Measurements from ENCODE around the gene ADGRG2.
"Not testable (repeated sequence)": the region's sequence is repeated elsewhere in the genome, so short reads cannot be mapped to it uniquely, and the experiment has no call there.

Gene ADGRG2

DNA sequence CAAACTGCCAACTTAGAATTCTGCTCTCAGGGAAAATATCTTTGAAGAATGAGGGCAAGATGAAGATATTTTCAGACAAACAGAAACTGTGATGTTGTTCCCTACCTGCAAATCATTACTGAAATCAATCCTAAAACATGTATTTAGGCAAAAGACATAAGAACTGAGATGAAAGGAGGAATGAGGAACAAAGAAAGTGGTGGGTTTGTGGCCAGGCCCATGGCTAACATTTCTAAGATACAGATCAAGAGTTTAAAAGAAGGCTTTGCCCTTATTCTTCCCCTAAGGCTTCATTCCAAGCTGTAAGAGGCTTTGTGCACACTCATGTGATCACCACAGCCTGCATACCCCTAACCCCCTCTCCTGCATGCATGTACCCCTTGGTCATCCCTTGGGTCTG lies 46.5 kb downstream of the ADGRG2 start:
- DNase-seq (ENCODE audit: low read depth): no peak

DNA sequence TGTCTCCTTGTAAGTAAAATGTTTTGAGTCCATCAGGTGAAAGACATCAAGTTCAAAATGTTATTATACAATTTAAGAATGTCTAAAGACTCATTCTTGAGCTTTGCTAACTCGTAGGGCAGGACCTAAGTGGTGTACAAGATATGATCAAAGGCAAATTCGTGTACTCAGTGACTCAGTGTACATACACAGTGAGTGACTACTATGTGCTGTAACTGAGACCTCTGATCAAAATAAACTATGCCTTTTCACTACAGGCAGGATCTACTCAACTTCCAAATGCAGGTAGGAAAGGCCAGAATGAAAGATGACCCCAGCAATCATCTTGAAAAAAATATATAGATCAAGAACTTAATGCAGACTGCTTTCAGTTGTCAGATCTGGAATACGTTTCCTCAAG lies 49.9 kb downstream of the ADGRG2 start:
- no peak for DNase-seq (ENCODE audit: low read depth)

DNA sequence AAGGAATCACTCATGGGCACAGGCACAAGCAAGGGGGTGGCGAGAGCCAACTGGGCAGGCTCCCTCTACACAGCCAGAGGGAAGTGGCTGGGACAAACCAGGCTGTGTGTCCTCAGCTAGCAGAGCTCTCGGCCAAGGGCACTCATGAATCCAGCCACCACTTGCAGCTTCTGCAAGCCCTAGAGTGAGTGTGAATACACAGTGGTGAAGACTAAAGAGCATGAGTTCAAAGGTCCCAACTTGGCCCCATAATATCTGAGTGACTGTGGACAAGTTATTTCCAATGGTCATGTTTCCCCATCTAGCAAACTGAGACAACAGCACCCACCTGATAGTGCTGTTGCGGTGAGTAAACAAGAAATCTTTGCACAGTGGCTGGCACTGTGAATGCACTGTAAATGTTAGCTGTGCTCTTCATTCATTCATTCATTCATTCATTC lies 51.7 kb downstream of the ADGRG2 start:
- no peak for DNase-seq (ENCODE audit: low read depth)

DNA sequence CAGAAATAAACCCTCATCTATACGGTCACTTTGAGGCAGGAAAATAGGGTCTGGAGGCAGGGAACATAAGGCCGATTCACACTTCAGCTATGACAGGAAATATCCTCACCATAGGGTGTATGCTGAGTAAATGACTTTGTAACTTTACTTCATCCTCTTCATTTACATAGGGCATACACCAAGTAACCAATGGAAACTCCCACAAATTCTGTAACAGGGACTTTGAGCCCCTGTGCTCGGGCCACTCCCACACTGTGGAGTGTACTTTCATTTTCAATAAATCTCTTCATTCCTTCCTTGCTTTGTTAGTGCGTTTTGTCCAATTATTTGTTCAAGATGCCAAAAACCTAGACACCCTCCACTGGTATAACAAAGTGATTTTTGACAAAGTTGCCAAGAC lies 55.3 kb downstream of the ADGRG2 start:
- DNase-seq (ENCODE audit: low read depth): not testable (repeated sequence)

DNA sequence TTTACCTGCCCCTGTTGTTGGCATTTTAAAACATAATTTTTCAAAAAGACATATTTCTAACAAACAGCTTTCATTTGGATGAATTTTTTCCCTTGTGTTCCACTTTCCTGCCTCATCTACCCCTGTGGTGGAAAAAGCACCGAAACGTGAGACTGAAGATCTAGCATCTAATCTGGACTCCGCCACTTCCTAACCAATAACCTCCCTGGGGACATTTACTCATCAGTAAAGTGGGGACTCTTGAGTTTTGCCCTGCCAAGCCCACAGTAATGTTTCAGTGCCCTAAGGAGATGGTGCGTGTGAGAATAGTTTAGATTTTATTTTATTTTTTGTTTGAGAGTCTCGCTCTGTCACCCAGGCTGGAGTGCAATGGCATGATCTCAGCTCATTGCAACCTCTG lies 56.7 kb downstream of the ADGRG2 start:
- no peak for DNase-seq (ENCODE audit: low read depth)

DNA sequence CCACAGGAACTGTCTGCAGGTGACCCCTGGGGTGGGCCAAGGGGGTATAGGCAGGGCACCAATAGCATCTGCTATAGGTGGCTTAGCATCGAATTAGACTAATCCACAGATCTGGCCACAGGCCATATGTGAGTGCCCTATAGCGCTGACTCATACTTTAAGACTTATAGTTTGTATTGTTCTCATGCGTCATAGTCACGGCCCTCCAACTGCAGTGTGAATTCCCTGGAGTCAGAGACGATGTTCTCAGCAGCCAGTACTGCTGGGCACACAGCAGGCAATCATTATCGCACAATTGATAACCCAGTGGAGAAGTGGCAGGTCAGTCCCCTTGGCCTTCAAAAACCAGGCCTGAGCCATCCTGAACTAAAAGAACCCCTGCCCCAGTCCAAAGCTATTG lies 58.1 kb downstream of the ADGRG2 start:
- DNase-seq (ENCODE audit: low read depth): peak; percentile 16

DNA sequence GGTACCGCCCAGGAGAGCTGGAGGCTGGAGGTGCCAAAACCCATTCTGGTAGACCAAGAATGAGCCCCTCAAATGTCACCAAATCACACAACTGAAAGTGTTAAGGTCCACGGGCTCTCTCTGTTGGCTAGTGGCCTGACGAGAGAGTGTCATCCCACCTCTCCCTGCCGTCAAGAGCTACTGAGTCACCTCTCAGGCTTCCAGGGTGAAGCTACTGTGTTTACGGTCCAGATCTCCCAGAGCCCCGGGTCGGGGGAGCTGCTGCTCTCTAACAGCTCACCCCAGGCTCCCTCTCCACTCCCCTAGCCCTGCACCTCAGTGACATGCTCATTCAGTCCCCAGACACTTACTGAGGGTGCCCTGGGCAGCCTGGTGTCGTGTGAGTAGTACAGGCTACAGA lies 59.2 kb downstream of the ADGRG2 start:
- DNase-seq (ENCODE audit: low read depth): no peak

DNA sequence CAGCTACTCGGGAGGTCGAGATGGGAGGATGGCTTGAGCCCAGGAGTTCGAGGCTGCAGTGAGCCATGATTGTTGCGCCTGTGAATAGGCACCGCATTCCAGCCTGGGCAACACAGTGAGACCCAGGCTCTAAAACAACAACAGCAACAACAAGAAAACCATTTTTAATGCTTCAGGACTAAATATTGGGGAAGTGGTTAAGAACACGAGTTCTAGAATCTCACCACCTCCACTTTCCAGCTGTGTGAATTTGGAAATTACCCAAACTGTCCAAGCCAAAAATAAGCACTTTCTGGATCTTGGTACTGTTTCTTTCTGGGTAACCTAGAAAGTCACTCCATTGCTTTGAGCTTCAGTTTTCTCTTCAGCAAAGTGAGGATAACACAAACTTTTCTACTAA lies 63.2 kb downstream of the ADGRG2 start:
- DNase-seq (ENCODE audit: low read depth): no peak

DNA sequence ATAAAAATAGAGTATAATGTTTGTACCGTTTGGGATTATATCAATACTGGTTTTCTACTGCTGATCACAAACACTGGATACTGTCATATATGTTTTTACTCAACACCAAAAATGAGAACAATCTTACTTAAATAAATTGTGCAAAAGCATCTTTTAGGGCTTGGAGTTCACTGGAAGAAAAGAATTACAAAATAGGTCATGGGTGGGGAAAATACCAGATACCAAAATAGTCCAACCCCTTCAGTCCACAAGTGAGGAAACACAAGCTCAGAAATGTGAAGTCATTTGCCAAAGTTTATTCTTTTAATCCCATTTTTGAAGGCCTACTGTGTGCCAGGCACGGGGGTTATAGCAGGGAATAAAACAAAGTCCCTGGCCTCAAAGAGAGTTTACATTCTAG lies 64.4 kb downstream of the ADGRG2 start:
- DNase-seq (ENCODE audit: low read depth): no peak

DNA sequence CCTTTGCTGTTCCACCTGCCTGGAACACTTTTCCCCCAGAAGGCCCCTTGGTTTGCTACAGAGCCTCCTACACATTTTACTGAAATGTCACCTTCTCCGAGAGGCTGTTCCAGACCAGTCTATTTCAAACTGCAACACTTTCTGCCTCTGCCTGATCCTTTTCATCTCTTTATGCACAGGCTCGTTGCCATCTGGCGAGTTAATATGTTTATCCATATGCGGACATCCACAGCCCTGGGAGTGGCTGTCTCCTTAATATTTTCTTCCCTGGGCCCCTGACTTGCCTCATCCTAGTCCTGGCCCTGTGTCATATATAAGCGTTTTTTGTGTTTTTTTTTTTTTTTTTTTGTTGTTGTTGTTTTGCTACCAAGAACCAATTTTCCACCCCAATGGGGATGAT lies 73.2 kb downstream of the ADGRG2 start:
- no peak for DNase-seq (ENCODE audit: low read depth)

DNA sequence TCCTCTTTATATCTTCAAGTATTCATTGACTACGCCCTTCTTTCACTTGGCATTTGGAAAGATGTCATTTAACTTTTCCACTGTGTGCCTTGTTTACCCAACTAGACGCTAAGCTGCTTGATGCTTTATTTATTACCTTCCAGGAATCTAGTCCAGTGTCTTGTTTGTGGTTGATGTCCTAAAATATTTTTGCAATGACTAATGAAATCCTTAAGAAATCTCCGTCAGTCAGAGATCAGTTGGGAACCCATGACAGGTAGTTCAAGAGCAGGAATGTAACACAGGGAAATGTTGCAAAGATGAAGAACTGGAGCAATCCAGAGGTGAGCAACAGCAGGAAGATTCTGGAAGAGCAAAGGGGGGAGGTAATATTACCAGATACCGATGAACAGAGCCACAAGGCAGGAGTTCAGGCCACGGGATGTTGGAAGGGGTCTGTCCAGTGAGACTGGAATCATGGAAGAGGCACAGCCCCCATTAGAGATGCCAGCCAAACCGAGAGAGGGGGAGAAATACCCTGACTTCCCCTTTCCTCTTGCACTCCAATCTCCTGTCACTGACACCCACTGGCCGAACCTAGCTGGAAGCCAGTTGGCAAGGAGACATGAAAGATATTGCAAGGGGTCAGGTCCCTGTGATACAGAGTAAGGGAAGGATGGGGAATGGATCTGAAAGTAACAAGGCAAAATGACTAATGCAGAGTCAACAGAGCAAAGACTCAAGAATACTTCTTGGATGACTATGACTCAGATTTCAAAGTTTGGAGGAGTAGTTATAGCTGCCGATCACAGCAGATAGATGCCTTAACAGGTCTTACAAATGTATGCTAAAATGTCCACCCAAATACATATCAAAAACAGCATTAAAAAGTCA lies 75.7 kb downstream of the ADGRG2 start:
- no peak for DNase-seq (ENCODE audit: low read depth)

DNA sequence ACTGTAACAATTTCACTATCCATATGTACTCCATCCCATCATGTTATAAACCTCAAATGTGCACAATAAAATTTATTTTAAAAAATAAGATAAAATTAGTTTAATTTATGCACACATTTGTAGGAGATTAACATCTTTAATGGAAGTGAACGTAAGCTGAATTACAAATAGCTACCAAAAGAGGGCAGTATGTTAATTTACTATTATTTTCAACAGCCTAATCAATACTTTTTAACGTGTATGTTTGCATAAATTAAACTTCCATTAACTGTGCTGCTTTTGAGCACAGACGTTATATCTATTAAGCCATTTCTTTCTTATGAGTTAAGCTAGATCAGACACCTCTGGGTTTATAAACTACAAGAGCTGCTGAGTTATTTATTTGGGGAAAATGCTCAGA lies 81.9 kb downstream of the ADGRG2 start:
- DNase-seq (ENCODE audit: low read depth): no peak

DNA sequence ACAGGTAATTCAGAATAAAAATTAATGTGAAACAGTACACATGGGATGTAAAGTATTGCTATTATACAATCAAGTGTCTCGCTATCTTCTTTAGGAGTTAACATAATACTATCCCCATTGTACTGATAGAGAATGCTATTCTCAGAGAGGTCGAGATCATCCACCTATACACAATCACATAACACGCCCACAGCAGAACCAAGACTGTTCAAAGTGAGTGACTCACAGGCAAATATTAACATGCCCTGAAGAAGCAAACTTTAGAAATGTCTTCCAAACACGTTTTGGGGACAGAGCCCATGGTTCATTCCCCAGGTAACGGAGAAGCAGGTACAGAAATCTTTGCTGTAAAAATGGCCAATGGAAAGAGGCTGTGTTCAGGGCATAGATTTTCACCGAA lies 88.2 kb downstream of the ADGRG2 start:
- DNase-seq (ENCODE audit: low read depth): no peak

DNA sequence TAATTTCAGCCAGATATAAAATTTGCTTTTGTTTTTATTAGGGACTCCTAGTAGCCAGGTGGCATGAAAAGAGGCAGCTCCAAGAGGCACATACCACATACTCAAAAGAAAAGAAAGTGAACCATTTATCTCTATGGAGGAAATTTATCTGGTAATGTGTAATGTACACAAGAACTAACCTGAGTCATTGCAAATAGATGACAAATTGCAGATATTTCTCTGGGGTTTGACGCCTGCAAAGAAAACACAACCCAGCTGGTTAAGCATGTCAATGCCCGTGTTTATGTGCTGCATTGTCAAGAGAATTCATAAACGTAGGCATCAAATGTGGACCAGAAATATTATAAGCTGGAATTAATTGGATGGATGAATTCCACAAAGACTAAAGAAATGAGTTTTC lies 91.5 kb downstream of the ADGRG2 start:
- DNase-seq (ENCODE audit: low read depth): no peak

DNA sequence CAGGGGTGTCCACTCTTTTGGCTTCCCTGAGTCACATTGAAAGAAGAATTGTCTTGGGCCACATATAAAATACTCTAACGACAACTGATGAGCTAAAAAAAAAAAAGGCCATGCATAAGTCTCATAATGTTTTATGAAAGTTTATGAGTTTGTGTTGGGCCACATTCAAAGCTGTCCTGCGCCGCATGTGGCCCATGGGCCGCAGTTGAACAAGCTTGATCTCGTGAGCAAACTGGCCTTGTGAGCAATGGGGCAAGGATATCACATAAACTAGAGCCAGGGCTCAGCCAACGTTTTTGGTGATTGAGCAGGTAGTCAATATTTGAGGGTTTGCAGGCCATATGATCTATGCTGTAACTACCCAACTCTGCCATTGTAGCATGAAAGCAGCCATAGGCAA lies 93.7 kb downstream of the ADGRG2 start:
- no peak for DNase-seq (ENCODE audit: low read depth)

DNA sequence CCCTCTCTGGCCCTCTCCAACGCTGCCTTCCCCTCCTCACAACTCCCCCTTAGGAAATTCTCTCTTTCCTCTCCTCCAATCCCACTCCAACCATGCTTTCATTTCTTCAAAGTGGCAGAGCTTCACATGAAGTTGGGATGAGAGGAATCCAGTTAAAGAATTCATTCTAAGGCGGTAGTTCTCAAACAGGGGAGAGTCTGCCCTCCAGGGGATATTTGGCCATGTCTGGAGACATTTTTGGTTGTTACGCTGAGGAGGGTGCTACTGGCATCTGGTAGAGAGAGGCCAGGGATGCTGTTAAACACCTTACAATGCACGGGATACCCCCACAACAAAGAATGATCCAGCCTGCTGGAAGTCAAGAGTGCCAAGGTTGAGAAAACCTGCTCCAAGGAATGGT lies 97.9 kb downstream of the ADGRG2 start:
- DNase-seq (ENCODE audit: low read depth): no peak

DNA sequence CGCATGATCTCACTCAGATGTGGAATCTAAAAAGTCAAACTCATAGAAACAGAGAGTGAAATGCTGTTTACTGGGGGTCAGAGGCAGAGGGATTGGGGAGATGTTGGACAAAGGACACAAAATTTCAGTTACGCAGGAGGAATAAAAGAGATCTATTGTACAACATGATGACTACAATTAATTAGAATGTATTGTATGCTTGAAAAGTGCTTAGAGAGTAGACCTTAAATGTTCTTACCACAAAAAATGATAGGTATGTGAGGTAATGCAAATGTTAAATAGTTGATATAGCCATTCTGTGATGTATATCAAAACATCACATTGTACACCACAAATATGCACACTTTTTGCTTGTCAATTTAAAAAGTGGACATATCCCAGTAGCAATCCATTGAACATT lies 102.3 kb downstream of the ADGRG2 start:
- DNase-seq (ENCODE audit: low read depth): no peak

DNA sequence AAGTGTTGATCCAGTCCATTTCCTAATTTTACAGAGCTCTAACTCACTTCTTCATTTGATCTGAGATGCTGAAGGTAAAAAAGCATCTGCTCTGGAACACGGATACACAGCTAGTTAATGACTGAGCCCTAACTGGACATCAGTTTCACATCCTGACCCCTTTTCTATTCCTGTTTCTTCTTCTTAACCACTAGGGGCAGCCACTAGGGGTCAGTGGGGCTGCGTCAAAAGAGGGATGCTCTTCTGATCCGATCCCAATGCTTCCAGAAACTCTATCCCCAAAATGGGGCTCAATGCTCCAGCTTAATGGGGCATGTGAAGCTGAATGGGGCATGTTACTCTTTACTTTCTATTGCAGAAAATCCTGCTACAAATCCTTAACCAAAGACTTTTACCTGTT lies 105.0 kb downstream of the ADGRG2 start:
- DNase-seq (ENCODE audit: low read depth): peak; percentile 6

DNA sequence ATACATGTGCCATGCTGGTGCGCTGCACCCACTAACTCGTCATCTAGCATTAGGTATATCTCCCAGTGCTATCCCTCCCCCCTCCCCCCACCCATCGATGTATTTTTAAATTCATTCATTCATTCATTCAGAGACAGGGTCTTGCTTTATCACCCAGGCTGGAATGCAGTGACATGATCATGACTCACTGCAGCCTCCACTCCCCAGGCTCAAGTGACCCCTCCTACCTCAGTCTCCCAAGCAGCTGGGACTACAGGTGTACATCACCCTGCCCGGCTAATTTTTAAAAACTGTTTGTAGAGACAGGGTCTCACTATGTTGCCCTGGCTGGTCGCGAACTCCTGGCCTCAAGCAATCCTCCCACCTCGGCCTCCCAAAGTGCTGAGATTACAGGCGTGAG lies 105.7 kb downstream of the ADGRG2 start:
- not testable (repeated sequence) for DNase-seq (ENCODE audit: low read depth)

DNA sequence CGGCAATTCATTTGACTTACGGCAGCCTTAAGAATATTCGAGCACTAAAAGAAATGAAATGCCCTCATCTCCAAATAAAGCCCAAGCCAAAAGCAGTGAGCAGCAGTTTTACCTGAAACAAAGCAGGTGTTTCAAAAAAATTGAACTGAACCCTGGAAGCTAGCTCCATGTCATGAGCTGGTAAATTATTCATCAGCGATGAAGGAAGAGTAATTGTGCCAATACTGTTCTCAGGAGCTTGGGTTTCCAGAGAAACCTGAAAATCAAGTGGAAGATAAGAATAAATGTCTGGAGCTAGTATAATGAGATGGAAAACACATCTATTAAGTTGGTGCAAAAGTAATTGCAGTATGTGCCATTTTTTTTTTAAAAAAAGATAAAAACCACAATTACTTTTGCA lies 114.4 kb downstream of the ADGRG2 start:
- no peak for DNase-seq (ENCODE audit: low read depth)

DNA sequence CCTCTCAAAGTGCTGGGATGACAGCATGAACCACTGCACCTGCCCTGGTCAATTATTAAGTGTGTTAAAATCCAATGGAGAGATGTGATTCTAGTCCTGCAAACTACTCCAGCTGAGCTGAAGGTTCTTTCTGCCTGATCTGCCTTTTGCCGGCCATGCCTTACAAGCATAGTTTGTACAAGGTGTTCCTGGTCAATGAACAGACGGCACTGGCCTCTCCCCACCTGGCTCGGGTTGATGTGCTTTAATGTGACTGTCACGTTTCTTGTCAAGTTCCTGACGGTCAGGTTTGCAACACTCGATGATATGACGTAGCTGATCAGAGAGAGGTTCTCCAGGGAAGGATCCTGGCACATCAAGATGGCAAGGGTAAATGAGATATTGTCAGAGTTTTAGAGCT lies 115.3 kb downstream of the ADGRG2 start:
- no peak for DNase-seq (ENCODE audit: low read depth)

DNA sequence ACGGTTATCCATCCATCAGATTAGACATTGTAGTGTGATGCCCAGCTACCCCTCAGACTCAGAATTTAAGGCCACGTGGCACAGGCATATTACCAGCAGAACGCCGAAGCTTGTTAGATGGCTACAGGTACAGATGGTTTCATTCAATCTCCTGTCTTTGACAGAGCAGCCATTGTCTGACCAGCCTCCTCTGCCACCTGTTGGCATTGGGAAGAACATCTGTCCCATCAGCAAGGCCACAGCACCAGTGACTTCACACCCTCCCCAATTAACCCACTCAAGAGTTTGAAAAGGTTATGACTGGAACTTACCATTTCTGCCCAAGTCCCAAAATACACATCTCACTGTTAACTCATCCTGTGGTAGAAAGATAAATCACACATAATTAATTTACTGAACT lies 116.4 kb downstream of the ADGRG2 start:
- DNase-seq (ENCODE audit: low read depth): no peak

DNA sequence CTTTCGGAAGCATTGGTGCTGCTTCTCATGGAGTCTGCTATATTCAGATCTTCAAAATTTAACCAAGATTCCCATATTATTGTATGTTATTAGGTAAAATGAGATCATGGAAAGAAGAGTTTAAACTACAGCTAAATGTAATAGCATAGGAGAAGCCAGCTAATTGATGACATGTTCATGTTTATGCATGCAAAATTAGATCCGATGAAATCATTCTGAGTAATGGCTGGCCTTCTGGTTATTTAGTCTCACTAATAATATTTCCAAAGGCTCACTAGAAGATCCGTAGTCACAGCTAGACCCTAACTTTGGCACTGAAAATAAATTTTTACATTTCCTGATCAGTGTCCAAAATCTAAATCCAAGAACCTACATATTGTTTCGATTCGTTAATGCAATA lies 118.5 kb downstream of the ADGRG2 start:
- no peak for DNase-seq (ENCODE audit: low read depth)

DNA sequence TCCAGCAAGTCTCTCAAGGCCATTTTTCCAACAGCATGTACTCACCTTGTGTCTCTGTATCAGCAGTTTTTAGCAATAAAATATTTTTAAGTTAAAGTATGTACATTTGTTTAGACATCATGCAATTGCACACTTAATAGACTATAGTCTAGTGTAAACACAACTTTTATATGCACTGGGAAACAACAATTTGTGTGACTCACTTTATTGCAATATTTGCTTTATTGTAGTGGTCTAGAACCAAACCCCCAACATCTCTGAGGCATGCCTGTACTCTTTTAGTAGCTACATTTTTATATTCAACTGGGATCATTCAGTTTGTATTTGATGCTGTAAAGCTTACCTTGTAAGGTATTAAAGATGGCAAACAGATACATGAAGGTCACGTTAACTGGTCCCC lies 123.6 kb downstream of the ADGRG2 start:
- DNase-seq (ENCODE audit: low read depth): no peak
